ENCODE data around the gene WTAP.
"Not testable (repeated sequence)": the region's sequence is repeated elsewhere in the genome, so short reads cannot be mapped to it uniquely, and the experiment has no call there.

The WTAP gene

DNA sequence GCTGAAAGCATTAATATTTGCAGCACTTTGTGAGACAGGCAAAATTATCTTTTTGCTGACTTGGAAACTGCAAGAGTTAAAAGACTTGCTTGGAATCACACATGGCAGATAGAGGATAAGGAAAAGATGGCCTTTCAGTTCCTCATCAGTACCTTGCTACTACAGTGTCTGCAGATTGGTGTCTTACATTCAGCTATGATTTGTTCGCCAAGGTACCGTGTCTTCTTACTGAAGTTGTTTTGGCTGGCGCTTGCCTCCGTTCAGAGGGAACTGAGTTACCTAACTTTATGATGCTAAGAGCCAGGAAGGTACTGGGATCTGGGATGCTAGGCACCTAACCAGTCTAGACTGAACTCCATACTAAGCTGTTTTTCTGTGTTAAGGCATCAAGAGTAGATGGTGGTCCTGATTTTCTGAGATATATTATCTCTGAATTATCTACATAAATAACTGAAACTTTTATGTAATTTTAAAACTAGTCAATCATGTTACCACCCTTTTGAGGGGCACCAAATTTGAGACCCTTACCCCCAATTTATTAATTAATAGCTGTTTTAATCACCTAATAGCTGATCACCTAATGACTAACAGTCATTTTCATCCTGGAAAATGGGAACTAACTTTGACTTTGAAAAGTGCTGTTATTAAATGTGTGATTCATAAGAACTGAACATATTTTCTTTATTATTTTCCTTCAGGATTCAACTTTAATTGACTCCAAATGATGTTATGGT is 2.5 kb downstream of the WTAP start:
- DNase-seq (ENCODE audit: low read depth) = no peak

- DNase-seq (ENCODE audit: low read depth) = no peak
These were observed 3.0 kb downstream of the WTAP start for GRCh38 chr6:159730332-159730676.

- not testable (repeated sequence) for DNase-seq (ENCODE audit: low read depth)
These were observed 5.2 kb downstream of the WTAP start for GRCh38 chr6:159732550-159732949.

DNA sequence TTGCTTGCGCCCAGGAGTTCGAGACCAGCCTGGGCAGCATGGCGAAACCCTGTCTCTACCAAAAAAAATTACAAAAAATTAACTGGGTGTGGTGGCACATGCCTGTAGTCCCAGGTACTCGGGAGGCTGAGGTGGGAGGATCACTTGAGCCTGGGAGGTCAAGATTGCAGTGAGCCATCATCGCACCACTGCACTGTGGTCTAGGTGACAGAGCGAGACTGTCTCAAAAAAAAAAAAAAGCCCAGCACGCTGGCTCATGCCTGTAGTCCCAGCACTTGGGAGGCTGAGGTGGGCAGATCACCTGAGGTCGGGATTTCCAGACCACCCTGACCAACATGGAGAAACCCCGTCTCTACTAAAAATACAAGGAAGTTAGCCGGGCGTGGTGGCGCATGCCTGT is 6.1 kb downstream of the WTAP start:
- DNase-seq (ENCODE audit: low read depth) = not testable (repeated sequence)

GRCh38 chr6:159736908-159737307 is 9.6 kb downstream of the WTAP start:
- no peak for DNase-seq (ENCODE audit: low read depth)

DNA sequence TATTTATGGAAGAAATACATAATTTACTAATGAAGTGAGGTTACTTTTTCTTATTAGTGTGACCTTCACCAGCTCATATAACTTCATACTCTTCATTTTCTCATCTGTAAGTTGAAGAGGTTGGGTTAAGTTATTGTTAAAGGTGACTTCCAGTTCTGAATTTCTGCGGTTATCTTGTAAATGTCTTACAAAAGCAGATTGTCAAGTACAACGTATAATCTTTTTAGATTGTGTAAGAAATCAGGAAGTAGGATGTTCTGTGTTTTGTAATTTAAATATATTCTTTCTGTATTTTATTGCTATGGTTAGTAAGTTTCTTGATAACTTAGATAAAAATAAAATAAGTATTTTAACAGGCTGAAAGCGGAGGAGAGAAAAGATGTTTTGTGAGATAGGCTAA is 12.0 kb downstream of the WTAP start:
- no peak for DNase-seq (ENCODE audit: low read depth)

GRCh38 chr6:159742165-159742564 is 14.9 kb downstream of the WTAP start:
- no peak for DNase-seq (ENCODE audit: low read depth)

- DNase-seq (ENCODE audit: low read depth) = no peak
These were observed 17.8 kb downstream of the WTAP start for GRCh38 chr6:159745081-159745480.

DNA sequence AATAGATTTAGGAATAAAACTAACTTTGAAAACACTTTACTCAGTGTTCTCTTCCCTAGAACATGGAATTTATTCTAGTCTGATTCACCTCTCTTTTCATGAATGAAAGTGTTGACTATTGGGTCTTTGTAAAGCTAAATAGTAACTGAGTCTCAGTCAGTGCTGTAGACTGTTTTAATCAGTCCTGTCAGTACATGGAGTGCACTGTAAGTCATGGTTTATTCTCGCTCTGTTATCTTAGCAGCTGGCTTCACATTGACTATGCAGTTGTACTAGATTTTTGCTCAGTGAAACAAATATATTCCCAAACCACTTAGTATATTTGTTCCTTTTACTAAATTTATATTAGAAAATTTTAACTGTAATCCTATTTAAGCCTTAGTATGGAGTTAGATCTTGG is 19.5 kb downstream of the WTAP start:
- DNase-seq (ENCODE audit: low read depth) = no peak

- not testable (repeated sequence) for DNase-seq (ENCODE audit: low read depth)
These were observed 20.8 kb downstream of the WTAP start for GRCh38 chr6:159748127-159748526.

DNA sequence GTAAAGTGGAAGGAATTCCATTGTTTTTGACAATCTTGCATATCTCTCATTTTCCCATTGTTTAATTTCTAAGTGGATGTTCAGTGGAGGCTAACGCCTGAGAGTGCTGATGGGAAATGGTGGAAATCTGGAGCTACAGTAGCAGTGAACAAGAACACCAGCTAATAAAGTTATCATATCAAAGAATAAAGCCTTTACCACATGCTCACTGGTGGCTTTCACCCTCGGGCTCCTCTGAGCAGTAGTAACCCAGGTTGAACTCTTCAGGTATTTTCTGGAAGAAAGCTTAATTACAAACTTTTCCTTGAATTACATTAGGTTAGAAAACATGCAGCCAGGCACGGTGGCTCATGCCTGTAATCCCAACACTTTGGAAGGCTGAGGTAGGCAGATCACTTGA is 24.1 kb downstream of the WTAP start:
- no peak for DNase-seq (ENCODE audit: low read depth)

- no peak for DNase-seq (ENCODE audit: low read depth)
These were observed 26.0 kb downstream of the WTAP start for GRCh38 chr6:159753081-159753872.

DNA sequence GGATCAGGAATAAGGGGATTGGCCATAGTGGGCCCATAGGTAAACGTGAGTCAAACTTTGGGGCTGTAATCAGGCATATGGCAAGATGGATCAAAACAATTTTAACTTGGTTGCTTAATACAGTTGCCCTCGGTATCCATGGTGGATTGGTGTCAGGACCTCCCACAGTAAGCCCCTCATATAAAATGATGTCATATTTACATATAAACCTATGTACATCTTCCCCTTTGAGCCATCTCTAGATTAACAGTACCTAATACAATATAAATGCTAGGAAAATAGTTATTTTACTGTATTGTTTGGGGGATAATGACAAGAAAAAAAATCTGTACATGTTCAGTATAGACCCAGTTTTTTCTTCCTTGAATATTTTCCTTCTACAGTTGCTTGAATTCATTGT is 27.1 kb downstream of the WTAP start:
- DNase-seq (ENCODE audit: low read depth) = no peak

DNA sequence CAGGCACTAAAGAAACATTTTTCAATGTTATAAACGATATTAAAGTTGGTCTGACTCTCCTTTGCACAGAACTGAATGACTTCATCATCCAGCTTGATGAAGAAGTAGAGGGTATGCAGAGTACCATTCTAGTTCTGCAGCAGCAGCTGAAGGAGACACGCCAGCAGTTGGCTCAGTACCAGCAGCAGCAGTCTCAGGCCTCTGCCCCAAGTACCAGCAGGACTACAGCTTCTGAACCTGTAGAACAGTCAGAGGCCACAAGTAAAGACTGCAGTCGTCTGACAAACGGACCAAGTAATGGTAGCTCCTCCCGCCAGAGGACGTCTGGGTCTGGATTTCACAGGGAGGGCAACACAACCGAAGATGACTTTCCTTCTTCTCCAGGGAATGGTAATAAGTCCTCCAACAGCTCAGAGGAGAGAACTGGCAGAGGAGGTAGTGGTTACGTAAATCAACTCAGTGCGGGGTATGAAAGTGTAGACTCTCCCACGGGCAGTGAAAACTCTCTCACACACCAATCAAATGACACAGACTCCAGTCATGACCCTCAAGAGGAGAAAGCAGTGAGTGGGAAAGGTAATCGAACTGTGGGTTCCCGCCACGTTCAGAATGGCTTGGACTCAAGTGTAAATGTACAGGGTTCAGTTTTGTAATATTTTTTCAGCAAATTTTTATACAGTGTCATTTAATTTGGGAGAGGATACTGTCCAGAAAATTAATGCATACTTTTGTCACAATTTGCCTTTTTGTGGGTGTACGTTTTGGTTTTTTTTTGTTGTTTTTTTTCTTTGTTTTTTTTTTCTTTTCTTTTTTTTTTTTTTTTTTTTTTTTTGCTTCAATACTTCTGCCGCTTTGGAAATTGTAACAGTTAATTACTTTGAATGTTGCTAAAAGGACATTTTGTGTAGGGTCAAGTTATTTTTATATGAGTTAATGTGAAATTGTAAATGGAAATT is 27.9 kb downstream of the WTAP start:
- DNase-seq (ENCODE audit: low read depth) = no peak

DNA sequence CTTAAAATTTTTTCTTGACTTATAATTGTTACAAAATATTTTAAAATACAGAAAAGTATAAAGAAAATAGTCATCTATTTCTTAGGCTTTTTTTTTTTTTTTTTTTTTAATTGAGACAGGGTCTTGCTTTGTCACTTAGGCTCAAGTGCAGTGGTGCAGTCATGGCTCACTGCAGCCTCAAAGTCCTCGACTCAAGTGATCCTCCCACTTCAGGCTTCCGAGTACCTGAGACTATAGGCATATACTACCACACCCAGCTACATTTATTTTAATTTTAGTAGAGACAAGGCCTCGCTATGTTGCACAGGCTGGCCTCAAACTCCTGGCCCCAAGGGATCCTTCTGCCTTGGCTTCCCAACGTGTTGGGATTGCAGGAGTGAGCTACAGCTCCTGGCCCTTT is 29.2 kb downstream of the WTAP start:
- DNase-seq (ENCODE audit: low read depth) = no peak

DNA sequence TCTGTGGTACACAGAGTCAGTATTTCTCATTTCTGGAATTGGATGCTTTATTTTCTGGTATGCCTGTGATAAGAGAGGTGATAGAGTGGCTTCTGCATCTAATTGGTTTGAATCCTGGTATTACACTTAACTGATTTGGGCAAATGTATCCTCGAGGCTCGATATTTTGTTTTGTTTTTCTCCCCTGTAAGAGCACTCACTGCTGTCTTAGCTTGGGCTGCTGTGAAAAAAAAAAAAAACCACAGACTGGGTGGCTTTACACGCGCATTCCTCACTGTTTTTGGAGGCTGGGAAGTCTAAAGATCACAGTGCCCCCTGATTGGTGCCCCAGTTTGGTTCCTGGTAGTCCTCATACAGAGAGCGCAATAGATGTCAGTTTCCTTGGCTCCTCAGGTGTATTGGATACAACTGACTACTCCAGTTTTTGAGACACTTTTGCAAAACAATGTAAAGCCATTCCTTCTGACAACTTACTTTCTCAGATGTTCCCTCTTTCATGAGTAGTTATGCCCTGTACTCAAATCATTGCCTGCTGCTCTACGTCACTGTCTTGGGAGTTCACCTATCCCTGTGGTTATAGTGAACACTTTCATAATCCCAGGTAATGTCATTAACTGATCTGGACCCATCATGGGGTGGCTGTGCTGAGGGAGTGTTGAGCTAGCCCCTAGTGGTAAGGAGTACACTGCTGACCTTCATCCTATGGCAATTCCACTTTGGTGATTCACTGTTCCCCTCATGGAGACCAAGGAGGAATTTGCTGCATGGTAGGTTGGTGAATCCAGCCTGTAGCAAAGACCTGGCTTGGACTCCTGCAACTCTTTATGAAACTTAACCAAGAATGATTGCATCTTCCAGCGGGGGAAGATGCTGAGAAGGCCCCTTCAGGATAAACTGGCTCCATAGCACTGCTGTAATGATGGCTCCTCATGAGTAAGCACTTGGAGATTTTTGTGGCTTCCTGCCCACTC is 31.0 kb downstream of the WTAP start:
- DNase-seq (ENCODE audit: low read depth) = no peak

DNA sequence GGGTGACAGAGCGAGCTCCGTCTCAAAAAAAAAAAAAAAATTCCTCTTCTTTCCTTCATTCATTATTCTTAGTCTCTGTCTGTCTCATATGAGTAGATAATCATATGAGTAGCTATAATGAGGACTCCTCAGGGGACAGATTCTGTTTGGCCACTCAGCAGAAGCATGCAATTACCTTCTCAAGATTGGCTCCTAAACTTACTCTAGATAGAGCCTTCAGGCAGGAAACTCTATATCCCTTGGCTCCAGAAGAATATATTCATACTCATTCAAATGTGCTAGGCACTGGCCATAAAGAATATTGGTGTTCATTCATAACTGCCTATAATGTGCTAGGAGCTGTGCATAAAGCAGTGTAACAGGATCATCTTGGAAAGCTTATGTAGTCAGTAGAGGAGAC is 32.3 kb downstream of the WTAP start:
- no peak for DNase-seq (ENCODE audit: low read depth)

GRCh38 chr6:159760602-159761057 is 33.3 kb downstream of the WTAP start:
- DNase-seq (ENCODE audit: low read depth) = no peak

GRCh38 chr6:159761129-159761872 is 34.0 kb downstream of the WTAP start:
- peak; percentile 9 for DNase-seq (ENCODE audit: low read depth)

DNA sequence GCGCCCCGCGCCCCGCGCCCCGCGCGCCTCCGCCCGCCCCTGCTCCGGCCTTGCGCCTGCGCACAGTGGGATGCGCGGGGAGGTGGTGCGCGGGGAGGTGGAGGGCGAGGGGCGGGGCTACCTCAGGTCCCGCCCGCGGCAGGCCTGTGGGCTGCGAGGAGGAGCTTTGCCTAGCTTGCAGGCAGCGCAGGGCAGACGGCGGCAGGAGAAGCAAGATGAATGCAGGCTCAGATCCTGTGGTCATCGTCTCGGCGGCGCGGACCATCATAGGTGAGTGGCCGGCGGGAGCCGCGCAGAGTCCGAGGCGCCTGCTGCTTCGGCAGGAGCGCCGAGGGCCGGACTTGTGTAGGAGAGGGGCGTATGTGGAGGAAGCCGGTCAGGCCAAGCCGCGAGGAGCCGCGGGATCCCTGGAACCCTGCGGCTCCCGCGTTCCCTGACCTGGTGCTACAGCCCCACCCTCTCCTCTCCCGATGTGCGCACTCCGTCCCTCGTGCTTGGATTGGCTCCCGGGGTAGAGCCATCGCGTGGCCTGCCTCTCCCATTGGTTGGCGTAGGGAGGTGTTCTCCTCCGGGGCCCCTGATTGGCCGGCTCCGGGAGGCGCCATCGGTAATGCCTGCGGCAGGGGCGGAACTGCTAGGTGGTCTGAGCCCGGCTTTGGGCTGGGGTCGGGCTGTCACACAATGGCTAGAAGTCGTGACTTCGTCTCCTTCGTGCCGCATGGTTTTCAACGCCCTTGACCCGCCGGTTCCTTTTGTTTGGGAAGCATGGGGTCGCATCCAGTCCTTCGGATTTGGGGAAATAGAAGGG is 34.8 kb downstream of the WTAP start, which contains the start of gene ACAT2:
TSS of gene ACAT2 (plus strand) at position 173 of the 808 bp plus-strand sequence. CDS start at position 216, 43 bp downstream.
- DNase-seq (ENCODE audit: low read depth) = peak; percentile 89

All from activated T-cell treated with anti-CD3 and anti-CD28 coated beads for 24 hours (primary cell).